HG03521 (cell line): Measurements from ENCODE around the gene GPR108.

Source experiments
- ATAC-seq: cut with Tn5 transposase; IDR thresholded peaks from one replicate; pipeline ENCODE4 v1.9.1; 2021; ENCODE audit warnings: mild to moderate bottlenecking, moderate library complexity; ENCODE audit not compliant: unreplicated experiment

The GPR108 gene

GRCh38 chr19:6682607-6683128, 54.7 kb downstream of the GPR108 start:
- no peak for ATAC-seq

DNA sequence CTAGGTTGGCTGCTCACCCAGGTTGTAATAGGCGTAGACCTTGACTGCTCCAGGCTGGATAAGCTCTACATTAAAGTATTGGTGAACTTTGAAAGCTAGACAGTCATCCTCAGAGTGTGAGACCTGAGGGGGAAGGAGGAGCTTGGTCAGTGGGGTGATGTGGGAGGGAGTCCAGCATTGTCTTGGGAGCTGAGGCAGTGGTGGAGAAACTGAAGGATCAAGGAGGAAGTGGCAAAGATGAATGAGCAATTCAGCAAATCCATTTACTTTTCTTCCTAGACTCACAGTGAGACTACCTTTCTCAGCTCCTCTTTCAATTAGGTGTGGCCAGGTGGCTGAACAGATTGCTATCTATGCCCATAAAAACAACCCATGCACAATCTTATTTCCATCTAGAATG, 57.2 kb downstream of the GPR108 start:
- no peak for ATAC-seq
